Epidermal melanocyte (primary cell): ENCODE results near the gene MYF6.

ENCODE experiments used
- DNase-seq: peaks from one replicate; pipeline ENCODE4 v3.0.0; 2011; ENCODE audit warnings: low spot score; ENCODE audit not compliant: insufficient read length

The MYF6 gene

DNA sequence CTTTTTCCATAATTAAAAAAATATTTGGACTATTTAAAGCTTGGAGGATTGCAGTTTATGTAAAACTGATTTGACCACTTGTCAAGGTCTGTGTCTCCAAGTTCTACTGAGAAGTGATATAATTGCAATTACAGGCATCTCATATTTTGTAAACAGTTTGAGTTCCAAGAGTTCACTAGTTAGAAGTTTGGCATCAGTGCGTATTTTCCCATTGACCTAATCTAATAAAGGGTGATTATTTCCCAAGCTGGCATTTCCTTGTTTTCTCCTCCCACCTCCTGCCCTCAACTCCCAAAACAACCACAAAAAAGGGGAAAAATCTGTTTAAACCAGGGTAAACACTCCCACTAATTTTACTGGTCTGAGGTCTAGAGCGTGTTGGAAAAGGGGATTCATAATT is 3.0 kb upstream of the MYF6 start:
- no peak for DNase-seq

GRCh38 chr12:80707830-80708258 is 410 bp downstream of the MYF6 start:
- DNase-seq = no peak

GRCh38 chr12:80708259-80708974 is 983 bp downstream of the MYF6 start:
- no peak for DNase-seq

DNA sequence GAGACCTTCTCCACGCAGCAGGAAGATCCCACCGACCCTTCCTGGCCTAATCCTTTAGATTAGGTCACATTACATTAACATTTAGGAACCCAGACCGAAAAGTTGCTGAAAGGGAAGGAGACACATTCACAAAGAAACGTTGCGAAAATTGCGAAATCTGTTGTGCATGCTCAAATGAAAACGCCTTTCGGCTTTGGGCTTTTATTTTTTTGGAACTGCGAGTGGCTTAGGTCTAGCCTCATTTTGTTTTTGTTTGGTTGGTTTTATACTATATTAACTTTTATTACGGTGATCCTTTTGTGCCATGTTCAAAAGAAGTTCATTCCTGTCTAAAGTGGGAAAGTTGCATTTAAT is 1.5 kb downstream of the MYF6 start:
- DNase-seq = no peak

DNA sequence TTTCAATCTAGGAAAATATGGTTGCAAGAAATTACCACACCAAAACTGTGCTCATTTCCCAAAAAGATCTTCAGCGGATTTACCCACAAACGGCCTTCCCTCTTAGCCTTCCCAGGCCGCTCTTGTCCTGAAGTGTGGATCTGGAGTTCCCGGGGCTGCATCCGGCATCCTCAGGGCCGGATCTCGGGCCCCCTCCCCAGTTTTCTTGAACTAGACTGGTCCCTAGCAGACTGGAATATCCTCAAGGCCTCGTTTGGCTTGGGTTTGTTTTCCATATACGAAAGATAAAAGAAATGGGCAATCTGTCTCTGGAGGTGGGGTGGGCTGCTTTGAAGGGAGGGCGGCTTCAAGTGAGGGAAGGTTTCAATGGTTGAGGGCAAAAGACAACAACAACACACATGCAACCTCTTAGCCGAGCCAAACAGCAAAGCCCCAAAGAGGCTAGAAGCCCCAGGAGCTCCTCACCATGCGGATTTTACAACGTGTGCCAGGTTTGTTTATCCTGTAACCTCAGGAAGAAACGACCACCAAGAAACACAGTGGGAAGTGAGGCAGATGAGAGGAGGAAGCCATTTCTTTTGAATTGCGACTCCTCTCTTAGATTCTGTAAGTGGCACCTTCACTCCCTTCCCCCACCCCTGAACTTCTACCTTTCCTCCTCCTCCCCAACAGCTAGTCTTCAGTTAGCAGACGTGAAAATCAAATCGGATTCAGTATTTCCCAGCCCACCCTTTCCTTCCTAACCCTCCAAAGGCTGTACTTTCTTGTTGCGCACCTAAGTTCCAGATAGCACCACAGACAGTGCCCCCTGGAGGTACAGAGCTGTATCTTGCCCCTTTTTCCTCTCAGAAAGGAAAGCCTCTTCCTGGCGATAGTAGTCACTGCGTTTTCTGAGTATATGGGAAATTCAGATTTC is 2.6 kb downstream of the MYF6 start:
- no peak for DNase-seq

GRCh38 chr12:80710727-80711449 is 3.5 kb downstream of the MYF6 start:
- DNase-seq = no peak

DNA sequence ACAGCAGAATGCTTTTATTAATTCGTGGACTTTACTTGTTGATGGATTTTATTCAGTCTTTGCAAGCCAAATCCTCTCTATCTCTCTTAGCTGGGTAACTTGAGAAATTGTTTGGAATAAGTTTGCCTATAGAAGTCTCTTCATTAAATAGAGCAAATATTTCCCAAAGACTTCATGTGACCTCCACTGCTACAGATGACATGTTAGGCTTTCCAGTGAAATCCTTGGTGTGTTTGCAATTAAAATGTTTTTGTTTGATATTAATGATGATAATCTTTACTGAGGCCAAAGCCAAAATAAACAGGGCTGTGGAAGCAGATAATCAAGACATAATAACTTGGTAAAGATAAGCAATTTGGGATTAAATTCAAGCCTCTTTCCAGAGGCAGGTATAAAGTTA is 4.4 kb downstream of the MYF6 start:
- no peak for DNase-seq

DNA sequence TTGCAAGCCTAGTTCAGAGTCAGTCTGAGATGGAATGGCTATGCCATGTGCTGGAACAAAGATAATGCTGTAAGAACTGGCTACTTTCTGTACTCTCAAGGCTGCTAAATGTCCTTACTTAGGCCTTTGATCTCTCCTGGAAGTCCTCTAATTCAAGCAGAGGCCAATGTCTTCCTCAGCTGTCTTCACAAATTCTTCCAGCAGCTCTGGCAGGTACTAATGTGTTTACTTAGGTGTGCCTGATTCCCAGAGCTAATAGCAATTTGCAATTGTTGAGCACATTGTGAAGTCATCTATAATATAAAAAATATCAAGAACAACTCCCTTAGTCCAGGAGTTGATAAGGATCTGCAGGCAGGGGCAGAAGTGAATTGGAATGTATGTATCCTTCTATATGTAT is 5.4 kb downstream of the MYF6 start:
- DNase-seq = no peak

- no peak for DNase-seq
These were observed 6.0 kb downstream of the MYF6 start for GRCh38 chr12:80713419-80713818.

GRCh38 chr12:80714055-80714454 is 6.6 kb downstream of the MYF6 start:
- no peak for DNase-seq

GRCh38 chr12:80714846-80715245 is 7.4 kb downstream of the MYF6 start:
- no peak for DNase-seq

DNA sequence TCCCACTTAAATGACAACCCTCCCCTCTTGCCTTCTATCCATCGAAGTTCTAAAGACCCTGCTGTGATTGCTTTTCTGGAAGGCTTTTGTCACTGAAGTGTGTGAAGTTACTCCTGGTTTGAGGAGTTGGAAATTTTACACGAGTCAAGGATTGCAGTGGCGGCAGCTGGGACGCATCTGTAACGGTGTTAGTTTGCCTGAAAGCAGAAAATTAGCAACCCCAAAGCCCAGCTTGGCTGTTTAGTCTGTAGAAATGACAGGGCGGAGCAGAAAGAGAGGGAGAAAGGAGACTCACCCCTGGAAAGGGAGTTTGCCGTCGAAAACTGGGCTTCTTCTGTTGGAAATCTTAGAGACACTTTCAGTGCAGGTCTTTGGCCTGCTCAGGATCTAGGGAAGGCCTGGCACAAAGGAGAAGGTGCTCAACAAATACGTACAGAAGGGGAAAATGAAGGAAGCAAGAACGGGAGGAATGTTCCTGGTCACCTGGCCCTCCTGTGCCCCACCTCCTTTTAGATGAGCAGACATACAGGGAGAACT is 8.3 kb downstream of the MYF6 start:
- no peak for DNase-seq

- DNase-seq = no peak
These were observed 9.4 kb downstream of the MYF6 start, which contains the start of gene MYF5 for GRCh38 chr12:80716696-80717469. Gene MYF5 (plus strand): TSS chr12:80716912. CDS start chr12:80717064, 152 bp downstream.

DNA sequence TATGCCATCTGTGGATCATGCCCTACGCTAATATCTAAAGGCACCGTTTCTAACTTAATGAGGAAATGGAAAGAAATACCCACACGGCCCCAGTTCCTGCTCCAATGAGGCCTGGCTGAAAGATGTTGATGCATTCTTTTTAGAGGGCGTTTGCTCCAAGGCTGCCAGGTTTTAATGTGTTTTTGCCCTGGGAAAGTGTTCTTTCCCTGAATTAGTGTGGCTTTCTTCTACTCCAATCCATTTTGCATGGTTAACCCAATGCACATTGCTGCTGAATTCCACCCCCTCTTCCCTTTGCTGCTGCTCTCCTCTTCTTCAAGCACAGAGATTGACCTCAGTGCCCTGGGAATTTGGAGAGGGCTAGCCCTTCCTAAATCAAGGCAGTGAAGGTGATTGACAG is 10.4 kb downstream of the MYF6 start:
- no peak for DNase-seq

- no peak for DNase-seq
These were observed 13.1 kb downstream of the MYF6 start for GRCh38 chr12:80720516-80720915.

DNA sequence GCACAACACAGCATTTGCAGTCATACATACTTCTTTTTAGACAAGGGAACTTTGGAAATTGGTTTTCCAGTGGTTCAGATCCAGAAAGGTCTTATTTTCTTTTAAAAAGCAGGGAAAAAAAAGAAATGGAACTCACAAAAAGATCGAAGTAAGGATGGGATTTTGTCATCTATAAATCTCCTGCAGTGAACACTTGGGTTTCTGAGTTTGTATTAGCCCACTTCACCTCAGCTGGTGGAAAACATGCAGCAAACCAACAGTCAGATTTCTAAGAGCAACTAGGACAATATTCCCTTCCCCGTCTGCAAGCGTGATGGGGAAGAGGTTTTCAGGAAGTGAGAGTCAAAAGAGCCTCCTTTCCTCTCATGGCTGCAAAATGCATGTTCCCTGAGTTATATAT is 13.9 kb downstream of the MYF6 start:
- no peak for DNase-seq

GRCh38 chr12:80745851-80746505 is 38.5 kb downstream of the MYF6 start:
- no peak for DNase-seq

- DNase-seq = no peak
These were observed 40.4 kb downstream of the MYF6 start for GRCh38 chr12:80747800-80748199.

- DNase-seq = no peak
These were observed 42.0 kb downstream of the MYF6 start for GRCh38 chr12:80749456-80749855.

DNA sequence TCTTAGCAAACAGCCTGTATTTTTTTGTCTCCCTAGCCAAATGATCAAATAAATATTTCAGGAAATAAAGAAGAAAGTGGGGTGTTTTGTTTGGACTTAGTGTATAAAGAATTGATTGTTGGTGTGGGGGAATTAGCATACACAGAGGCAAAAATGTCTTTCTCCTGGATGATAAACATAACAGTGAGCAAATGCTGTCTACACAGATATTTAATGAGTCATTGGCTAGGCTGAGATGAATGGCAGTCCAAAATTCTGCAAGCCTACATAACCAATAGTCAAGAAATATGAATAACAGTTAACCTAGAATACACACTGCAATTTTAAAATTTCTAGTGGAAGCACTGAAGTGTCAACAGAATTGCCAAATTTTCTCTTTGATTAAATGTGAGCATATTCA is 45.0 kb downstream of the MYF6 start:
- DNase-seq = no peak
